Astrocyte of the cerebellum (primary cell): Measurements from ENCODE around the gene SPDEF.

ENCODE experiments used
- DNase-seq: peaks from one replicate; pipeline ENCODE4 v3.0.0-alpha.2; 2011; ENCODE audit warnings: low read depth
- H3K4me3 ChIP-seq: 2 replicates; pipeline ENCODE4 v1.5.1; 2011; ENCODE audit warnings: mild to moderate bottlenecking, low read depth, low read length, moderate library complexity
- CTCF ChIP-seq: IDR thresholded peaks from 2 replicates; pipeline ENCODE4 v1.5.1; 2012; ENCODE audit warnings: low read length, low read depth, moderate library complexity, mild to moderate bottlenecking; ENCODE audit errors: missing control alignments
- in situ Hi-C: cut with HindIII; loops from 2 replicates; pipeline ENCODE4 v1.10.0; 2017; ENCODE audit warnings: low sequenced_read_pairs

Gene SPDEF

GRCh38 chr6:34578445-34579262 lies 22.5 kb upstream of the SPDEF start:
- in situ Hi-C loops = no loop called here
- H3K4me3 ChIP-seq = no peak overlapping the region
- no peak for DNase-seq
- no peak for TF ChIP-seq CTCF

GRCh38 chr6:34576286-34576955 lies 20.3 kb upstream of the SPDEF start:
- in situ Hi-C loops = no loop called here
- H3K4me3 ChIP-seq = no peak overlapping the region
- no peak for DNase-seq
- TF ChIP-seq CTCF = no peak

GRCh38 chr6:34575326-34575725 lies 19.2 kb upstream of the SPDEF start:
- no peak for DNase-seq
- in situ Hi-C loops = no loop called here
- TF ChIP-seq CTCF = no peak
- no peak overlapping the region for H3K4me3 ChIP-seq

- in situ Hi-C loops = no loop called here
- TF ChIP-seq CTCF = no peak
These were observed 18.6 kb upstream of the SPDEF start for GRCh38 chr6:34574647-34575293.

GRCh38 chr6:34573567-34574183 lies 17.5 kb upstream of the SPDEF start:
- no peak overlapping the region for H3K4me3 ChIP-seq
- TF ChIP-seq CTCF = no peak
- in situ Hi-C loops = no loop called here
- no peak for DNase-seq

More at GRCh38 chr6:34574647-34575293, 18.6 kb upstream of the SPDEF start:
- no peak for DNase-seq
- H3K4me3 ChIP-seq = no peak overlapping the region

- H3K4me3 ChIP-seq = no peak overlapping the region
- DNase-seq = no peak
- TF ChIP-seq CTCF = no peak
- in situ Hi-C loops = no loop called here
These were observed 16.5 kb upstream of the SPDEF start for GRCh38 chr6:34572585-34572984.
